Right lobe of liver (tissue), 4 donors: ENCODE measurements around the gene PRDM12.

Experiments used
- CTCF ChIP-seq, 4 donors: fragments of 200-600 bp in 3 of 4; fragments of 450-650 bp in 1 of 4; IDR thresholded peaks; one replicate each; pipeline versions ENCODE4 v1.5.1 to v1.8.0; 2016 to 2022; ENCODE audit warnings: antibody characterized with exemption in 4 of 4, mild to moderate bottlenecking in 2 of 4
- POLR2A ChIP-seq: fragments of 450-650 bp; IDR thresholded peaks from one replicate; pipeline ENCODE4 v1.6.1; 2017; ENCODE audit warnings: antibody characterized with exemption, mild to moderate bottlenecking
- donor health status: DM: no; HTN: no; CAD: no.
- donor health status: DM: no; HTN: no; CAD: no.
- donor health status: DM: no; HTN: yes; CAD: no.

GRCh38 chr9:130654879-130655278 is 9.5 kb upstream of the PRDM12 start:
- TF ChIP-seq POLR2A = no peak
- no peak for TF ChIP-seq CTCF (IDR thresholded peaks at IDR 0.05)
